ENCODE data around the gene HUWE1.

Gene HUWE1

DNA sequence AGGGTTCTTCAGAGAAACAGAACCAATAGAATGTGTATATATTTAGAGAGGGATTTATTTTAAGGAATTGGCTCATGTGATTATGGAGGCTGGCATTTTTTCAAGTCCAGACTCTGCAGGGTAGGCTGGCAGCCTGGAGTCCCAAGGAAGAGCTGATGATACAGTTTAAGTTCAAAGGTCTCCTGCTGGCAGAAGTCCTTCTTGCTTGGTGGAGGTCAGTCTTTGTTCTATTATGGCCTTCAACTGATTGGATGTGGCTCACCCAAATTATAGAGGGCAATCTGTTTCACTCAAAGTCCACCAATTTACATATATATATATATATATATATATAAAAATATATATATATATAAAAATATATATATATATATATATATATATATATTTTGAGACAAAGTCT is 200.2 kb downstream of the HUWE1 start:
- no peak for DNase-seq

DNA sequence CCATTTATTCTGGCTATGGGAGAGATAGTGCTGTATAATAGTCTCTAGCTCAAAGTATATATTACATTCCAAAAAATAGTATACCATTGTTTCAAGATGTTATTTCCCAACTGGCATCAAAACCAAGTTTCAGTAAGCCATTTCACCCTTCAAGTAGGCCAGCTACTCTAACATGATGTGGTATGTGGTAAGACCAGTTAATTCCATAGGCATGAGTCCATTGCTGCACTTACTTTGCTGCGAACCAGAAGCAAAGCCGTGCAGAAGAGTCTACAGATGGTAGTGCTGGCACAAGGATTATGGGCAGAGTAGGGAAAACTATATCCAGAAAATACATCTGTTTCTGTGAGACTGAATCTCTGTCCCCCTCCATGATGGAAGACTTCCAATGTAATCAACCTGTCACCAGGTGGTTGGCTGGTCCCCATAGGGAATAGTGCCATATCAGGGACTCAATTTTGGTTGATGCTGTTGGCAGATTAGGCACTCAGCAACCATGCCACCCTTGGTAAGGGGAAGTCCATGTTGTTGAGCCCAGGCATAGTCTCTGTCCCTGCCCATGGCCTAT is 202.6 kb downstream of the HUWE1 start:
- no peak for DNase-seq

DNA sequence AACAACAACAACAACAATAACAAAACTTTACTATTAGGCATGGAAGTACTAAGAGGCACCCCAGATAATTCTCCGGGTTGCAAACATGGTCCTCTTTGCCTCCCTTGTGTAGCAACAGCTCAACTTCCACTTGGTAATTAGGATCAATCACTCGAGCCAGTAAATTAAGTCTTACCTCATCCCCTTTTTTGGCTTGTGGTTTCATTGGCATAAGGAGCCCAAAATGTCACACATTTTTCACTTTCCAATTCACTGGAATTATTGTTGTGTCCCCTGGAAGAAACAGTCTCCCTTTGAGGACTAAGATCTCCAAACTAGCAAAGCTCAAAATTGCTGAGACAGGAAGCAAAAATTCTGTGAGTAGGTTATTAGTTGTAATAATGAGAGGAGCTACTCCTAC is 203.1 kb downstream of the HUWE1 start:
- no peak for DNase-seq

Measured in activated CD4-positive, alpha-beta T cell treated with anti-CD3 and anti-CD28 coated beads, Interleukin-2, amount 50 U/mL, for 48 hours (primary cell).